HCT116 (cell line): ENCODE data around the gene AMZ1.

Experiments used
- EZH2 ChIP-seq: fragments of 200-600 bp; sonication (generic); IDR thresholded peaks from 2 replicates; pipeline ENCODE4 v1.6.1; 2017; ENCODE audit warnings: antibody characterized with exemption, mixed run types
- POLR2A ChIP-seq: IDR thresholded peaks from 2 replicates; pipeline ENCODE4 v1.7.0; 2011; ENCODE audit warnings: borderline replicate concordance; ENCODE audit not compliant: insufficient read depth, insufficient read length; ENCODE audit errors: extremely low read depth
- SIN3A ChIP-seq: IDR thresholded peaks from 2 replicates; pipeline ENCODE4 v1.6.1; 2012; ENCODE audit warnings: low read depth
- ZFX ChIP-seq: fragments of 450-650 bp; IDR thresholded peaks from 2 replicates; pipeline ENCODE4 v1.6.1; 2017

GRCh38 chr7:2659556-2660358, 28.2 kb upstream of the AMZ1 start:
- TF ChIP-seq ZFX (no peak), EZH2 (no peak), SIN3A (no peak), POLR2A (no peak)
